Progenitor cell of endocrine pancreas (in vitro differentiated cells): ENCODE measurements around the gene BABAM1. TPM values are rescaled to one million over a fixed set of nuclear protein-coding genes. Genes with fewer than 3 reads are reported as not detected.
"Not testable (repeated sequence)": the region's sequence is repeated elsewhere in the genome, so short reads cannot be mapped to it uniquely, and the experiment has no call there.

ENCODE experiments used
- DNase-seq: peaks from one replicate; pipeline ENCODE4 v3.0.0; 2021; ENCODE audit warnings: low spot score; ENCODE audit not compliant: unreplicated experiment
- H3K27ac Mint-ChIP-seq: 2 replicates; pipeline ENCODE4 v1.8.0; 2021; ENCODE audit warnings: mild to moderate bottlenecking, moderate library complexity, mixed read lengths
- H3K27me3 Mint-ChIP-seq: 2 replicates; pipeline ENCODE4 v1.8.0; 2021; ENCODE audit warnings: mixed read lengths
- H3K36me3 Mint-ChIP-seq: 2 replicates; pipeline ENCODE4 v1.8.0; 2022; ENCODE audit warnings: mixed read lengths; ENCODE audit not compliant: insufficient read depth
- H3K4me1 Mint-ChIP-seq: 2 replicates; pipeline ENCODE4 v1.8.0; 2021; ENCODE audit warnings: low read depth, mixed read lengths
- H3K4me3 Mint-ChIP-seq: 2 replicates; pipeline ENCODE4 v1.8.0; 2021; ENCODE audit warnings: low read depth, mild to moderate bottlenecking, moderate library complexity, mixed read lengths
- H3K9me3 Mint-ChIP-seq: 2 replicates; pipeline ENCODE4 v1.8.0; 2021; ENCODE audit warnings: low read depth, mixed read lengths
- total RNA-seq: library from RNA; stranded (reverse); gene quantifications from 2 replicates; pipeline ENCODE4 v1.2.1, GENCODE V29; 2021
- TF ChIP-seq, protein P1 (sequence below): fragments of 200-600 bp; sonication (generic); IDR thresholded peaks from one replicate; pipeline ENCODE4 v1.5.0; 2021; ENCODE audit warnings: antibody characterized with exemption, mild to moderate bottlenecking; ENCODE audit not compliant: unreplicated experiment

Gene BABAM1
- total RNA-seq, 1 donor from 2014 or later, result 113 TPM

DNA sequence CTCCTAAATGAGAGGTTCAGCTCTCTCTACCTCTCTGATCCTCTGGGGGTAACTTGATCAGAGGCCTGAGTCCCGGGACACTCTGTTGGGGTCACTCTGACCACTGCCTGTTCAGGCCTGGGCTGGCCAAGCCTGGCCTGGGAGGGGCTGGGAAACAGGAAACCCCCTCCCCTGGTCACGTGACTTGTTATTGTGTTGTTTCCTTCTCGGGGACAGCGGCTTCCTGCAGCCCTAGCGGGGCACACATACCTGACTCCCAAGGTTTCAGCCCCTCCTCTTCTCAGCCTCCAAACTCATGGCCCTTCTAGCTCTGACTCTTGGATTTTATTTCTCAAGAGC lies 2.6 kb upstream of the BABAM1 start, which contains the start of gene USHBP1:
USHBP1 (minus strand) TSS at position 105 of the 339 bp plus-strand sequence. CDS start 446 bp downstream, outside the sequence.
- Mint-ChIP-seq H3K27me3 (peaks cover 3% of the 10 kb centered on the region), H3K9me3 (peaks cover 4% of the 10 kb centered on the region)

DNA sequence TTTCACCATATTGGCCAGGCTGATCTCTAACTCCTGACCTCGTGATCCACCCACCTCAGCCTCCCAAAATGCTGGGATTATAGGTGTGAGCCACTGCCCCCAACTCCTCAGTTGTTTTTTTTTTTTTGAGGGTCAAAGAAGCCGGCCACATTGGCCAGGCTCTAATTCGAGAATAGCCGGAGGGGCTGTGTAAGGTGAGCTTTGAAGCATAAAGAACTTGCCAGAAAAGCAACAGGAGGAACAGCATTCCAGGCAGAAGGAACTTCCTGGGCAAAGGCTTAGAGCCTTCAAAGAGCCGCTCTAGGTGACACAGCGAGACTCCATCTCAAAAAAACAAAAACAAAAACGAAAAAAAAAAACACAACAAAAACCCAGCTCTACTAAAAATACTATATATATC lies 1.2 kb upstream of the BABAM1 start:
- TF ChIP-seq, protein P1, sequence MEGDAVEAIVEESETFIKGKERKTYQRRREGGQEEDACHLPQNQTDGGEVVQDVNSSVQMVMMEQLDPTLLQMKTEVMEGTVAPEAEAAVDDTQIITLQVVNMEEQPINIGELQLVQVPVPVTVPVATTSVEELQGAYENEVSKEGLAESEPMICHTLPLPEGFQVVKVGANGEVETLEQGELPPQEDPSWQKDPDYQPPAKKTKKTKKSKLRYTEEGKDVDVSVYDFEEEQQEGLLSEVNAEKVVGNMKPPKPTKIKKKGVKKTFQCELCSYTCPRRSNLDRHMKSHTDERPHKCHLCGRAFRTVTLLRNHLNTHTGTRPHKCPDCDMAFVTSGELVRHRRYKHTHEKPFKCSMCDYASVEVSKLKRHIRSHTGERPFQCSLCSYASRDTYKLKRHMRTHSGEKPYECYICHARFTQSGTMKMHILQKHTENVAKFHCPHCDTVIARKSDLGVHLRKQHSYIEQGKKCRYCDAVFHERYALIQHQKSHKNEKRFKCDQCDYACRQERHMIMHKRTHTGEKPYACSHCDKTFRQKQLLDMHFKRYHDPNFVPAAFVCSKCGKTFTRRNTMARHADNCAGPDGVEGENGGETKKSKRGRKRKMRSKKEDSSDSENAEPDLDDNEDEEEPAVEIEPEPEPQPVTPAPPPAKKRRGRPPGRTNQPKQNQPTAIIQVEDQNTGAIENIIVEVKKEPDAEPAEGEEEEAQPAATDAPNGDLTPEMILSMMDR, result no peak

More for the DNA sequence above, 2.6 kb upstream of the BABAM1 start, which contains the start of gene USHBP1:
- no peak for DNase-seq
- H3K27ac Mint-ChIP-seq, result no peak within 1 kb of the TSS
- no peaks in the 10 kb centered on the region for H3K36me3 Mint-ChIP-seq
- H3K4me1 Mint-ChIP-seq, result peaks cover 6% of the 10 kb centered on the region
- TF ChIP-seq, protein P1, result no peak
- H3K4me3 Mint-ChIP-seq, result no peak within 1 kb of the TSS

DNA sequence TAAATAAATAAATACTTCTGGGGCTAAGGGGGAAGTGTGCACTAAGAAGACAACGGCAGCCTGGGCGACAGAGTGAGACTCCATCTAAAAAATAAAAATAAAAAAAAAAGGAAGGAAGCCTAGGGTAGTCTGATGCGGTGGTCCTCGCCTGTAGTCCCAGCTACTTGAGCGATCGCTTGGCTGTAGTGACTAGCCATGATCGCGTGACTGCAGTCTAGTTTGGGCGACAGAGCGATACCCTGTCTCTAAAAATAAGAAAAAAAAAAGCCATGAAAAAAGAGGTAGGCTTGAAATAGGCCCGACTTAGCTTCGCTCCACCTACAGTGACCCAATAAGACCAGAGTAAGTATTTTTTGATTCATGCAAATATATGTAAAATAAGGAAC lies 661 bp upstream of the BABAM1 start:
- TF ChIP-seq, protein P1, result no peak
- no peak for DNase-seq
- H3K27ac Mint-ChIP-seq, result peak overlapping the region; percentile 91

More for the DNA sequence above, 1.2 kb upstream of the BABAM1 start:
- no peak for DNase-seq
- H3K36me3 Mint-ChIP-seq, result peaks cover 2% of the 10 kb centered on the region
- peaks cover 4% of the 10 kb centered on the region for H3K9me3 Mint-ChIP-seq
- no peak overlapping the region for H3K27ac Mint-ChIP-seq
- H3K4me3 Mint-ChIP-seq, result no peak overlapping the region
- peaks cover 6% of the 10 kb centered on the region for H3K4me1 Mint-ChIP-seq
- no peaks in the 10 kb centered on the region for H3K27me3 Mint-ChIP-seq

DNA sequence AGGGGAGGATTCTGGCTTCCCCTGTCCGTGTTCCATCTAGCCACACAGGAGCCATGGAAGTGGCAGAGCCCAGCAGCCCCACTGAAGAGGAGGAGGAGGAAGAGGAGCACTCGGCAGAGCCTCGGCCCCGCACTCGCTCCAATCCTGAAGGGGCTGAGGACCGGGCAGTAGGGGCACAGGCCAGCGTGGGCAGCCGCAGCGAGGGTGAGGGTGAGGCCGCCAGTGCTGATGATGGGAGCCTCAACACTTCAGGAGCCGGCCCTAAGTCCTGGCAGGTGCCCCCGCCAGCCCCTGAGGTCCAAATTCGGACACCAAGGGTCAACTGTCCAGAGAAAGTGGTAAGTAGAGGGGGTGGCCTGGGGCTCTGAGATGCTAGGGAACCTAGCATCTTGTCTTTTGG lies 1.5 kb downstream of the BABAM1 start:
- DNase-seq, result no peak
- peak overlapping the region; percentile 93 for H3K4me3 Mint-ChIP-seq
- peaks cover 6% of the 10 kb centered on the region for H3K36me3 Mint-ChIP-seq
- H3K27me3 Mint-ChIP-seq, result no peaks in the 10 kb centered on the region
- H3K27ac Mint-ChIP-seq, result no peak overlapping the region
- TF ChIP-seq, protein P1, result no peak
- H3K4me1 Mint-ChIP-seq, result peaks cover 6% of the 10 kb centered on the region
- H3K9me3 Mint-ChIP-seq, result peaks cover 4% of the 10 kb centered on the region

More for the DNA sequence above, 661 bp upstream of the BABAM1 start:
- Mint-ChIP-seq H3K36me3 (peaks cover 6% of the 10 kb centered on the region), H3K4me1 (peaks cover 6% of the 10 kb centered on the region), H3K4me3 (peak overlapping the region; percentile 93), H3K9me3 (peaks cover 4% of the 10 kb centered on the region), H3K27me3 (no peaks in the 10 kb centered on the region)

DNA sequence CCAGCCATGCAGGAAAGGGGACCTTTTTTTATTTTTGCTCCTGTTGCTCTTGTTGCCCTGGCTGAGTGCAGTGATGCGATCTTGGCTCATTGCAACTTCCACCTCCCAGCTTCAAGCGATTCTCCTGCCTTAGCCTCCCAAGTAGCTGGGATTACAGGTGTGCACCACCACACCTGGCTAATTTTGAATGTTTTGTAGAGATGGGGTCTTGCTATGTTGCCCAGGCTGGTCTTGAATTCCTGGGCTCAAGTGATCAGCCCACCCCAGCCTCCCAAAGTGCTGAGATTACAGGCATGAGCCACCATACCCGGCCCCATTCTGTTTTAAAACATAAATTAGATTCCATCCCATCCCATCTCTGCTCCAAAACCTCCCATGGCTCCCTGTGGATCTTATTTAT lies 7.6 kb downstream of the BABAM1 start:
- H3K27ac Mint-ChIP-seq, H3K4me3 Mint-ChIP-seq, H3K4me1 Mint-ChIP-seq: not testable (repeated sequence)

GRCh38 chr19:17275441-17276175 lies 8.4 kb downstream of the BABAM1 start:
- Mint-ChIP-seq H3K27me3 (no peaks in the 10 kb centered on the region), H3K36me3 (peaks cover 17% of the 10 kb centered on the region), H3K9me3 (no peaks in the 10 kb centered on the region), H3K4me3 (no peak overlapping the region), H3K27ac (no peak overlapping the region), H3K4me1 (no peaks in the 10 kb centered on the region)
- DNase-seq, result no peak
- TF ChIP-seq, protein P1, result no peak

More for the DNA sequence above, 7.6 kb downstream of the BABAM1 start:
- not testable (repeated sequence) for H3K9me3 Mint-ChIP-seq, DNase-seq, H3K27me3 Mint-ChIP-seq
- H3K36me3 Mint-ChIP-seq, result peaks cover 19% of the 10 kb centered on the region
